ENCODE results near the gene ZNF726. TPM values are rescaled to one million over a fixed set of nuclear protein-coding genes. Genes with fewer than 3 reads are reported as not detected.

Gene ZNF726
- total and polyA plus RNA-seq, 2 donors (not counting 3 experiments of a cell fraction or from before 2014, with no cell fraction given): 3.8 to 4.7 TPM

- Histone ChIP-seq H3K9me3 (replicated peaks; ENCODE audit: control insufficient read depth, insufficient read depth, low read length) (no peaks in the 10 kb centered on the region), H2AFZ (ENCODE audit: low read depth, low read length) (no peak overlapping the region), H3K27me3 (ENCODE audit: control insufficient read depth in 2 of 2, insufficient read depth in 2 of 2, low read length in 2 of 2) (no peaks in the 10 kb centered on the region), H3K79me2 (ENCODE audit: control insufficient read depth, insufficient read depth, low read length) (no peaks in the 10 kb centered on the region), H3K4me1 (ENCODE audit: control insufficient read depth, extremely low read depth, insufficient read depth, low read length) (no peaks in the 10 kb centered on the region), H3K36me3 (ENCODE audit: control insufficient read depth in 2 of 2, extremely low read depth in 1 of 2, insufficient read depth in 2 of 2, low read length in 2 of 2) (no peaks in the 10 kb centered on the region), H3K4me2 (ENCODE audit: insufficient read depth, low read length) (no peak overlapping the region), H4K20me1 (replicated peaks; ENCODE audit: control insufficient read depth, extremely low read depth, insufficient read depth, low read length) (no peaks in the 10 kb centered on the region), H3K9ac (replicated peaks; ENCODE audit: extremely low read depth, insufficient read depth, low read length) (no peak overlapping the region), H3K9me1 (replicated peaks; ENCODE audit: control insufficient read depth, extremely low read depth, insufficient read depth, low read length) (no peaks in the 10 kb centered on the region), H3K27ac (ENCODE audit: insufficient read depth, low read depth, low read length) (no peak overlapping the region), H3K4me3 (replicated peaks in 1 of 3; ENCODE audit: insufficient read depth in 1 of 3, low read depth in 1 of 3, low read length in 3 of 3) (no peak overlapping the region)
- BruUV-seq (replicated peaks): no TSS peak
- intact Hi-C loops (cut with micrococcal nuclease) (no loop called here), dilution Hi-C loops (cut with MboI; ENCODE audit: extremely low pct_ligation_motif_present, low sequenced_read_pairs) (loop anchor here (10.0 kb wide), 1 partner anchor 95 kb away; no protein-coding TSS in a partner anchor)
- ChIA-PET CTCF (no interaction called here), POLR2A (no interaction called here)
- no peak for TF ChIP-seq MYC (IDR thresholded peaks at IDR 0.05; ENCODE audit: low read depth, low read length)
- no peak for TF ChIP-seq POLR2A (IDR thresholded peaks at IDR 0.05; ENCODE audit: low read depth, low read length)
- no peak for FAIRE-seq
- no peak for DNase-seq (ENCODE audit: low read depth, low spot score)
These were observed 54.9 kb downstream of the ZNF726 start for GRCh38 chr19:23969630-23970029.

GRCh38 chr19:23971598-23971997, 56.9 kb downstream of the ZNF726 start:
- DNase-seq (ENCODE audit: low read depth, low spot score) (no peak), FAIRE-seq (no peak)
- H4K20me1 ChIP-seq (replicated peaks; ENCODE audit: control insufficient read depth, extremely low read depth, insufficient read depth, low read length): no peaks in the 10 kb centered on the region
- POLR2A ChIA-PET: no interaction called here
- TF ChIP-seq POLR2A (IDR thresholded peaks at IDR 0.05; ENCODE audit: low read depth, low read length) (no peak), MYC (IDR thresholded peaks at IDR 0.05; ENCODE audit: low read depth, low read length) (no peak), GATA2 (IDR thresholded peaks at IDR 0.05; ENCODE audit: insufficient read depth, insufficient read length, low read depth, low read length) (no peak), CTCF (IDR thresholded peaks at IDR 0.05; ENCODE audit: extremely low read depth in 1 of 2, insufficient read depth in 1 of 2, low read depth in 1 of 2, low read length in 2 of 2) (no peak), MAX (IDR thresholded peaks at IDR 0.05; ENCODE audit: insufficient read depth, insufficient read length) (no peak), JUN (IDR thresholded peaks at IDR 0.05; ENCODE audit: borderline replicate concordance, insufficient read depth, insufficient read length, low read depth) (no peak), EZH2 (IDR thresholded peaks at IDR 0.05; ENCODE audit: borderline replicate concordance, low read depth, low read length, severe bottlenecking) (no peak), FOS (IDR thresholded peaks at IDR 0.05; ENCODE audit: borderline replicate concordance, insufficient read depth, low read length) (no peak), POLR2AphosphoS5 (IDR thresholded peaks at IDR 0.05; ENCODE audit: insufficient read depth, low read depth, low read length) (no peak)
- H3K9me3 ChIP-seq (replicated peaks; ENCODE audit: control insufficient read depth, insufficient read depth, low read length): no peaks in the 10 kb centered on the region
- no peak overlapping the region for H2AFZ ChIP-seq (ENCODE audit: low read depth, low read length)
- H3K9ac ChIP-seq (replicated peaks; ENCODE audit: extremely low read depth, insufficient read depth, low read length): no peak overlapping the region
- no peaks in the 10 kb centered on the region for H3K9me1 ChIP-seq (replicated peaks; ENCODE audit: control insufficient read depth, extremely low read depth, insufficient read depth, low read length)
- CTCF ChIA-PET: no interaction called here
- dilution Hi-C loops (cut with MboI; ENCODE audit: extremely low pct_ligation_motif_present, low sequenced_read_pairs) (no loop called here), intact Hi-C loops (cut with micrococcal nuclease) (no loop called here)
- H3K27ac ChIP-seq (ENCODE audit: insufficient read depth, low read depth, low read length): no peak overlapping the region
- BruUV-seq (replicated peaks): no TSS peak
- no peaks in the 10 kb centered on the region for H3K27me3 ChIP-seq (ENCODE audit: control insufficient read depth in 2 of 2, insufficient read depth in 2 of 2, low read length in 2 of 2)
- H3K4me3 ChIP-seq (replicated peaks in 1 of 3; ENCODE audit: insufficient read depth in 1 of 3, low read depth in 1 of 3, low read length in 3 of 3): no peak overlapping the region
- H3K36me3 ChIP-seq (ENCODE audit: control insufficient read depth in 2 of 2, extremely low read depth in 1 of 2, insufficient read depth in 2 of 2, low read length in 2 of 2): no peaks in the 10 kb centered on the region
- H3K4me2 ChIP-seq (ENCODE audit: insufficient read depth, low read length): no peak overlapping the region
- no peaks in the 10 kb centered on the region for H3K4me1 ChIP-seq (ENCODE audit: control insufficient read depth, extremely low read depth, insufficient read depth, low read length)
- no peaks in the 10 kb centered on the region for H3K79me2 ChIP-seq (ENCODE audit: control insufficient read depth, insufficient read depth, low read length)

Data from endothelial cell of umbilical vein (primary cell).